ENCODE measurements around the gene MESP2.

MESP2 gene

GRCh38 chr15:89802986-89803824, 27.1 kb downstream of the MESP2 start:
- DNase-seq, result no peak

DNA sequence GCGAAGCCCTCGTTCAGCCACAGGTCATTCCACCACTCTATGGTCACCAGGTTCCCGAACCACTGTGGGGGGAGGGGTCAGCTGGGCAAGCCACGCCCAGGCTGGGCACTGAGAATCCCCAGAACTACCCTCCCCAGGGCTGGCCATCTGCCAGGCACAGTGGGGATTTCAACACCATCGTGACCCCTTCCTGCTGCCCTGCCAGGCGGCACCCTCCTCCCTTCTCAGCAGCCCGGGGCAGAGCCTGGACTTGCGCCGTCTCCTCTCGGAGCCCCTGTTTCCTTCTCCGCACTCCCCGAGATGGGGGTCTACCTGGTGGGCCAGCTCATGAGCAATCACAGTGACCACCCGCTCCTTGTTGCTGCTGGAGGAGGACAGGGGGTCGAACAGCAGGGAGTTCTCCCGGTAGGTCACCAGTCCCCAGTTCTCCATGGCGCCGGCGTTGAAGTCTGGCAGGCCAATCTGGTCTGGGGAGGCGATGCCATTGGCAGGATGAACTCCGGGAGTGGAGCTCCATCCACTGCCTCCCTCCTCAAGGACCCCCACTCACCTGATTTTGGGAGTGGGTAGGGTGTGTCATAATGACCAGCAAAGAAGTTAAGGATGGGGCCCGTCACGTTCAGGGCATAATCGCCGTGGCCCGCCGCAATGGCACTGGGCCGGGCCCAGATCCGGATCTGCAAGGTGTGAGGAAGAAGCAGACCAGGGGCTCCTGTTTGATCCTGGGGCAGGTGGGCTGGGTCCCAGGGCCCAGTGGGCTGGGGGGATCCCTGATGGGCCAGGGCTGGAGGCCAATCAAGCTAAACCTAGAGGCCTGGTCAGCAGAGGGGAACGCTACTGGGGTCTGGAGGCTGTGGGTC, 28.0 kb downstream of the MESP2 start:
- DNase-seq, result no peak

DNA sequence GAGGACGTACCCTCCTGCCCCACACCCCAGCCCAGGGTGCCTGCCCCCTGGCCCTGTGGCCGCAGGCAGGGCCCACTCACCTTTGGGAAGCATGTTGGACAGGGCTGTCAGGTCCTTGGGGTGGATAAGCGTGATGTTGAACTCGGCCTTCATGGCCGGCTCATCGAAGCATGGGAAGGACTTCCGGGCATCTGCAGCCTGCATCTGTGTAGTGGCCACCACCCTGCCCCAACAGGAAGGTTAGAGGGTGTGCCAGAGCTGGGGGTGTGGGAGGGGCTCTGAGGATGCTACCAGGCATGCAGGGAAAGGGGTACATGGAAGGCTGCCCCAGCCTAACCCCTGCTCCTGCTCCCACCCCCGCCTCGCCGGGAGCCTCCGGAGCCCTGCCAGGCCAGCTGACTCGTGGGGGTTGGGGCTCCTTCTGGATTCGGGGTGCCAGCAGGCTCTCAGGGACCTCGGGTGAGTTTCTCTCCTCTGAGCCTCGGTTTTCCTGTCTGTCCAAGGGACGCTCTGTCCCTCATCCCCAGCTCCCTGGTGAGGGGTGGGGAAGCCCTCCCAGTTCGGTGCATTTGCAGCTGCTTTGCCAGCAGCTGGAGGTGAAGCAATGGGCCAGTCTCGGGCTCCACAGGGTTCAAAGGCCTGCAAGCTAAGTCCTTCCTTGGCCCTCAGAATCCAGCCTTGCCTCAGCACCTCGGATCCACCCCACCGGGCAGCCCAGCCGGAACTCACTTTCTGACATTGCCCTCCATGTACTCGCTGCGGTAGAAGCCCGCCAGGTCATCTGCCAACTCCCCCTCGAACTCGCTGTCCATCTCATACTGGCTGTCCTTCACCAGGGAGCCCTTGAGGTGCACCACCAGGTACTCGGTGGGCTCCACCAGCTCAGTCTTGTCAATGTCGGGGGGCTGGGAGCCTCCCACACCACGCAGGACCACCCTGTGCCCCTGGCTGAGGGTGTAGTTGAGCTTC, 29.4 kb downstream of the MESP2 start:
- no peak for DNase-seq

GRCh38 chr15:89806210-89806558, 30.1 kb downstream of the MESP2 start:
- no peak for DNase-seq

GRCh38 chr15:89806559-89807550, 30.7 kb downstream of the MESP2 start:
- no peak for DNase-seq

GRCh38 chr15:89807689-89808088, 31.6 kb downstream of the MESP2 start:
- no peak for DNase-seq

DNA sequence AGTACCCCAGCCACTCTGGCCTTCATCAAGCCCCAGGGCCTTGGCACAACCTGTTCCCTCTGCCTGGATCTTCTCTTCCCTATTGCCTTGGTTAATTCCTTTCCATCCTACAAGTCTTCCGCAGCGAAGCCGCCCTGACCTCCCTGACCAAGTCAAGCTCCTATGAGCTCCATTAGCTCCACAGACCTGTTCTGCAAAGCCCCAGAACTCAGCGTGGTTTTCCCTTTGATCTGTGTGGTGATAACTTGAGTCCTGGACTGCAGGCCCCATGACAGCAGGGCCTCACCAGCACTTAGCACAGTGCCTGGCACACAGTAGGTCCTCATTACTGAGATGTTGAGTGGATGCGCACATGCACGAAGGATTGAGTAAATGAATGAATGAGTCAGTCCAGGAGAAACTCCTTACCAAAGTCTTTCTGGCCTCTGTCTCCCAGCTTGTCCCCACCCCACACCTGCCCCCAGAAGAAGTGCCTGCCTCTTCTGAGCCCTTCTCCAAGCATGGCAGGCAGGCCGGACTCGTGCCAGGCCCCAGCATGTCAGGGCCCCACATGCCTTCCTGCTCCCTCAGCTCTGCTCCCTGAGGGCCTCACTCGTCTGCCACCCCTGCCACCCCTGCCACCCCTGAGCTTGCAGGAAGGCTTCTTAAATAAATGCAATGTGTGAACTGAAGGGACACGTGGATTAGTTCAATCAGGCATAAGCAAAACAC, 32.2 kb downstream of the MESP2 start:
- DNase-seq, result no peak

- DNase-seq, result no peak
Measured at GRCh38 chr15:89809093-89809786, 33.1 kb downstream of the MESP2 start.

DNA sequence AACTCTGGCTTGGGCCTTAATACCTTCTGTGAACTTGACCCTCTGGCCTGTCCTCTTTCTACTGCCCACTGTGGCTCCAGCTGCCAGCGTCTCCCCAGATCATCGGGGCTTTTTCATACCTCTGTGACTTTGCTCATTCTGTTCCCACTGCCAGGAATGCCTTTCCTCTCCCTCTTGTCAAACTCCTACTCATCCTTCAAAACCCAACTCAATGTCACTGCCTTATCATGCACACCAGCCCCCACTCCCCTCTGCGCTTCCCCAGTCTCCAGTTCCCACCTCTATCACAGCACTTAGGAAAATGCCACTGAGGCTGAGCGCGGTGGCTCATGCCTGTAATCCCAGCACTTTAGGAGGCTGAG, 33.6 kb downstream of the MESP2 start:
- DNase-seq, result no peak

GRCh38 chr15:89810837-89811236, 34.7 kb downstream of the MESP2 start:
- no peak for DNase-seq

- no peak for DNase-seq
Measured at GRCh38 chr15:89812011-89812846, 36.1 kb downstream of the MESP2 start.

GRCh38 chr15:89812847-89813320, 36.8 kb downstream of the MESP2 start:
- DNase-seq, result no peak

DNA sequence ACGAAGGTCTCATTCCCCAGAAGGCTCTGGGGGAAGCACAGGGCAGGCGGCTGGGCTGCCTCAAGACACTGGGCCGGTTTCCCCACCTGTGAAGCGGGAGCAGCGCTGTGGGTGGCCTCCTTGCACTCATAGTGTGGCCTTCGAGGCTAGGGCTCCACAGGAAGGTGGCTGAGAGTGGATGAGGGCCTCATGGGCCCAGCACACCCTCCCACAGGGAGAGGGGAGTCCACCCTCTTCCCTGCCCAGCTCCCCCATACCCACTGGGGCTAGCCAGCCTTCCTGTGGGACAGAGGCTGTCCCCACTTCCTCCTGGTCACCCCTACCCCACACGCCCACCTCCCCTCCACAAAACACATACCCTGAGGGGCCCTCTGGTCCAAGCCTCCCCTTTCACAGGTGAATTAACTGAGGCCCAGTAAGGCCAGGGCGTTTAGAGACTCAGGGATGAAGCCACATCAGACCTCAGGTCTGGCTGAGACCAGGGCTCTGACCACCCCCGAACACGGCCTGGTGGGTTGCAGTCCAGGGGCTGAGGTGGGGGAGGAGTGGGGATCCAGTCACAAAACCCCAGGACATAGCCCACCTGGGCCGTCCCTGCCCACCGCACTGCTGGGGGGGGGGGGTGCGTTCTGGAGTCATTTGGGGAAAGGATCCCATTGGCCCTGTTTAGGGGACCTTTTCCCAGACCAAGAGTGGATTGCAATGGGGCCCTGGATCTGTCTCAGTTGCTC, 37.4 kb downstream of the MESP2 start:
- DNase-seq, result no peak

- DNase-seq, result no peak
Measured at GRCh38 chr15:89814112-89814742, 38.1 kb downstream of the MESP2 start.

DNA sequence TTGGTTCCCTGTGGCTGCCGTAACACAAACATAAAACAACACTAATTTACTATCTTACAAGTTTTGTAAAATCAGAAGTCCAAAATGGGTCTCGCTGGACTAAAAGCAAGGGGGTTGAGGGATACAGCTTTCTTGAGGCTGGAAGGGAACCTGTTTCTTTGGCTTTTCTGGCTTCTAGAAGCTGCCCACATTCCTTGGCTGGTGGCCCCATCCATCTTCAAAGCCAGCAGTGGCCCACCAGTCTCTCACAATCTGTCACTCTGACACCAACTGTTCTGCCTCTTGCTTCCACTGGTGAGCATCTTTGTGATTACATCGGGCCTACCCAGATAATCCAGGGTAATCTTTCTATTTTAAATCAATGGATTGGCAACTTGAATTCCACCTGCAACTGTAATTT, 39.6 kb downstream of the MESP2 start:
- no peak for DNase-seq

GRCh38 chr15:89817701-89818280, 41.7 kb downstream of the MESP2 start:
- DNase-seq, result no peak

GRCh38 chr15:89818287-89818686, 42.2 kb downstream of the MESP2 start:
- no peak for DNase-seq
